HUES64 (cell line): ENCODE measurements around the gene ARMC6. TPM values are rescaled to one million over a fixed set of nuclear protein-coding genes. Genes with fewer than 3 reads are reported as not detected.

Source experiments
- H3K27ac ChIP-seq: 2 replicates; pipeline ENCODE4 v1.7.0; 2013; ENCODE audit warnings: low read depth, low read length, inconsistent platforms
- H3K27me3 ChIP-seq: 2 replicates; pipeline ENCODE4 v1.6.1; 2013; ENCODE audit warnings: mild to moderate bottlenecking, low read length; ENCODE audit not compliant: insufficient read depth
- H3K36me3 ChIP-seq: 2 replicates; pipeline ENCODE4 v1.6.1; 2013; ENCODE audit warnings: mild to moderate bottlenecking, low read length; ENCODE audit not compliant: insufficient read depth
- H3K4me1 ChIP-seq: 2 replicates; pipeline ENCODE4 v1.6.1; 2013; ENCODE audit warnings: mild to moderate bottlenecking, low read length, moderate library complexity; ENCODE audit not compliant: insufficient read depth
- H3K4me3 ChIP-seq: 2 replicates; pipeline ENCODE4 v1.5.1; 2013; ENCODE audit warnings: mild to moderate bottlenecking, low read length, moderate library complexity
- H3K9ac ChIP-seq: 2 replicates; pipeline ENCODE4 v1.6.1; 2013; ENCODE audit warnings: mild to moderate bottlenecking, low read depth, low read length
- H3K9me3 ChIP-seq: 2 replicates; pipeline ENCODE4 v1.6.1; 2013; ENCODE audit warnings: low read depth, low read length; ENCODE audit not compliant: insufficient read depth
- WGBS: fragments of 150-250, 120-280 bp; methylation state at CpG from one replicate; pipeline ENCODE4 v1.1.7; 2013; ENCODE audit warnings: missing lambda C conversion rate; 5-methylcytosine and 5-hydroxymethylcytosine counted together
- polyA plus RNA-seq, 2 experiments: library from polyadenylated mRNA; stranded (reverse); fragments of 50-300 nt; gene quantifications; one replicate each; pipeline ENCODE4 v1.2.3, GENCODE V29; 2013

The ARMC6 gene
- 52.1 TPM for polyA plus RNA-seq (2013, experiment 1 of 2)
- polyA plus RNA-seq (2013, experiment 2 of 2): 41.5 TPM

DNA sequence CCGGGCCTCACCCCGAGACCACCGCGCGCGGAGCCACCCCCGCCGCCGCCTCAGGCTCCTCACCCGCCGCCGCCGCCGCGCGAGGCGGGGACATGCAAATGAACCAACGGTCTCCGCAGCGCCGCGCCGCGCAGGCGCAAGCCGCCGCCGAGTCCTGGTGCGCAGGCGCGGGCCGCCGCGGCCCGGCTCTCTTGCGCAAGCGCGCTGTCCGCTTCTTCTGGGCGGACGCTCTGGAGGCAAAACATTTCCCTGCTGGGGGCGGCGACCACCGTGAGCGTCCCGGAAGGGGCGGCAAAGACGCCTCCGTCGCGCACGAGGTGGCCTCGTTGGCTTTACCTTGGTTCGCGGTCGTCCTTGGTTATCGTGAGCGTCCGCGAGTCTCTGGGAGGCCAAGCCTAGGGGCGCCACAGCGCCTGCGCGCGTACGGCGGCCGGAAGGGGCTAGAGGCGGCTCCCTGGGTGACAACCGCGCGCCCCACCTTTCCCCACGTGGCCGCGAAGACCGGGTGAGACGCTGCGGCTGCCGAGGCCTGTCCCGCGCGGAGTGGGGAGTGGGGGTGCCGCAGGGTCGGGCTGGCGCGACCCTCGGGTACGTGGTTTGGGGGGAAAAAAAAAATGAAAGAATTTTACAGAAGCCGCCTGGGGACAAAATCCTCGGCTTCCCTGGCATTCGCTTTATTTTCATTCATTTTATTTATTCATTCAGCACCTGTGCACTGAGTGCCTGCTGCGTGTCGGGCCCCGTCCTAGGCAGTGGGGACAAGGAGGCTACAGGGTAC, at the start of gene ARMC6, which contains the start of gene SUGP2:
Gene ARMC6 (plus strand): TSS at position 178 of the 778 bp plus-strand sequence. CDS start 607 bp downstream, outside the sequence.
Gene SUGP2 (minus strand): TSS at position 92 of the 778 bp plus-strand sequence. CDS start 2,446 bp downstream, outside the sequence.
- Histone ChIP-seq H3K9ac (peak within 1 kb of the TSS; percentile 86), H3K27me3 (no peaks in the 10 kb centered on the region), H3K9me3 (peaks cover 13% of the 10 kb centered on the region; the same call in 1 of the 2 replicates), H3K4me3 (peak within 1 kb of the TSS; percentile 78), H3K4me1 (peaks cover 6% of the 10 kb centered on the region; the same call in 1 of the 2 replicates), H3K36me3 (peaks cover 57% of the 10 kb centered on the region), H3K27ac (peak within 1 kb of the TSS; percentile 88)
- whole genome bisulfite sequencing: under 1% methylated on average over 94 of the region's 94 CpGs

DNA sequence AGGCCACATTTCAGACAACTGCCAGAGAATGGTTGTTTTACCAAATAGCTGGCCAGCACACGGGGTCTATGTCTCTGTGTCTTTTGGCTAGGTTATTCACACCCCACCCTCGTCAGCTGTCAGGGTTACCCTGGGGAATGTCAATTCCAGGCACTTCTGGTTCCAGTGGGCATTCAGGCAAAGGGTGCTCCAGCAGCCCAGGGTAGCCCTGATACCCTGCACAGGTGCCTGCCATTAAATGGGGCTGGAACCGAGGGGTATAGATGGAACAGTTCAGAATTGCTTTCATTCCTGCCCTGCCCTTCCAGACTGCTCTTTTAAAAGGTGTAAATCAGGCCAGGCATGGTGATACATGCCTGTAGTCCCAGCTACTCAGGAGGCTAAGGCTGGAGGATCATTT, 49.2 kb upstream of the ARMC6 start:
- 89% methylated on average over 3 of the region's 3 CpGs for WGBS

DNA sequence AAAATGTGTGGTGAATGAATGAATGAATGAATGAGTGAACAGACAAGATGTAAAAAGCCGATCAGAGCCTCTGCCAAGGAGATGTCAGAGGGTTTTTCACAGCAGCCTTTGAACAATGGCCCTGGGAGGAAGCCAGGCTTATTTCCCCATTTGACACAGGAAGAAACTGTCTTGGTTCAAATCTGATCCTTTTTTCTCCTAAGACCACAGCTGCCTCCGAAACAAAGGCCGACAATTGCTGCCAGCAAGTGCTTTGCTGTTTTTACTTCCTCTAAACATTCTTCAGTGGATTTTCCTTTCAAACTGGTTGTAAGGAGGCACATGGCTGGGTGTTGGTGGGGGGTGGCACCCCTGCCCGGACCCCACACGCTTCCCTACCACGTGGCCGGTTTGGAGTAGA, 48.1 kb upstream of the ARMC6 start:
- Histone ChIP-seq H3K27ac (no peak overlapping the region), H3K9ac (0 out of 2 replicates have a peak overlapping the region, but pooled peaks have one; percentile 13), H3K27me3 (no peaks in the 10 kb centered on the region), H3K36me3 (no peaks in the 10 kb centered on the region), H3K4me3 (no peak overlapping the region), H3K9me3 (no peaks in the 10 kb centered on the region), H3K4me1 (no peaks in the 10 kb centered on the region)
- WGBS: 85% methylated on average over 7 of the region's 7 CpGs

More for the DNA sequence above, 49.2 kb upstream of the ARMC6 start:
- H3K9me3 ChIP-seq: no peaks in the 10 kb centered on the region
- H3K4me3 ChIP-seq: no peak overlapping the region
- H3K36me3 ChIP-seq: no peaks in the 10 kb centered on the region
- no peak overlapping the region for H3K9ac ChIP-seq
- no peaks in the 10 kb centered on the region for H3K4me1 ChIP-seq
- H3K27me3 ChIP-seq: no peaks in the 10 kb centered on the region
- no peak overlapping the region for H3K27ac ChIP-seq

DNA sequence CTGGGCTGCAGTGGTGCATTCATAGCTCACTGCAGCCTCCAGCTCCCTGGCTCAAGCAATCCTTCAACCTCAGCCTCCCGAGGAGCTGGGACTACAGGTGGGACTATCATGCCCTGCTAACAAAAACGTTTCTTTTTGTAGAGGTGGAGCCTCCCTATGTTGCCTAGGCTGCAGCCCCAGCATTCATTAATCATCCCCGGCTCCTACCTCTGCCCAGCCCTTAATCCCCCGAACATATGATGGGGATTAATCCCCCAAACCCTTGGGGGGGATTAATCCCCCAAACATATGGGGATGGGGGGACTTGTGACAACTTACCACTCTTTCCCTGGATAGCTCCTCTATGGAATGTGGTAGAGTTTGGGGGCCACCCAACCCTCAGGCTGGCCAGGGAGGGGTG, 45.9 kb upstream of the ARMC6 start:
- WGBS: 46% methylated on average over 2 of the region's 4 CpGs
- Histone ChIP-seq H3K9me3 (no peaks in the 10 kb centered on the region), H3K4me3 (no peak overlapping the region), H3K4me1 (no peaks in the 10 kb centered on the region), H3K27me3 (no peaks in the 10 kb centered on the region), H3K27ac (no peak overlapping the region), H3K36me3 (peaks cover 10% of the 10 kb centered on the region), H3K9ac (no peak overlapping the region)

DNA sequence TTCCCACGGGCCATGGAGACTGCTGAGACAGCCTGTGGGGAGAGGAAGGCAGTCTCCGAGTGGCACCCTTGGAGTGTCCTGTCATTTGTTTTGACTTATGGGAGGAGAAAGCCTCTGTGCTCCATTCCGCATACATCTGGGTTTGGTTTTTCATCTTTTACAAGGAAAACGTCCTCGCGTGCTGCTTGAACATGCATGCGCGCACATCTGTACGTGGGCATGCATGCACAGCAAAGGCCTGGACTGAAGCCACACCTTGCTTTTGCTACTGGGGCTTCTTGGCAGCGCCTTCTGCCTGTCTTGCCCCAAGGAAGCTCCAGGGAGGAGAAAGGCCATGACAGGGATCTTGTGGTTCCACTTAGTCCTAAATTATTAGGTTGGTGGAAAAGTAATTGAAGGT, 44.1 kb upstream of the ARMC6 start:
- no peak overlapping the region for H3K9ac ChIP-seq
- 89% methylated on average over 10 of the region's 10 CpGs for WGBS

DNA sequence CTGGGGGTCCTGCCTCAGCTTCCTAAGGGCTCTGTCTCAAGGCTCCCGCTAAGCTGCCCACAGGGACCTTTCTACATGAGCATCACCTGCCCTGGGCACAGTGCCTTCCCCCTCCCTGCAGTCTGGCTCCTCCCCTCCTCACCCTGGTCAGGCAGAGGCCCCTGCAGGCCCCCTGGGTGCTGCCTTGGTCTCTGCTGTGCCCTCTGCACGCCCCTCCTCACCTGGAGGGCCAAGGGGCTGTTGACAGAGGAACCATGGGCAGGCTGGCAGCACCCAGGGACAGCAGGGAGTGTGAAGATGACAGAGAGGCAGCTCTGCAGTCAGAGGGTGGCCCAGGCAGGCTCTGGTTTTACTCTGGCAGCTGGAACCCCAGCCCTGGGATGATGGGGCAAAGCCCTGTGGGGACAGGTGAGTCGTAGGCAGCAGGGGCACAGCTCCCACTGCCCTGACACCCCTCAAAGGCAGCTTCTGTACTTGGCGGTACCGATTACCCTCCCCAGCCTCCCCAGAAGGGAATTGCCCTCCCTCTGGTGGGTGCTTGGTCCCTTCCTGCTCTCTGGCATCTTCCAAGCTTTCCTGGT, 43.2 kb upstream of the ARMC6 start:
- Histone ChIP-seq H3K36me3 (peaks cover 37% of the 10 kb centered on the region), H3K4me1 (no peaks in the 10 kb centered on the region), H3K4me3 (no peak overlapping the region), H3K9ac (no peak overlapping the region; the same call in 1 of the 2 replicates), H3K9me3 (no peaks in the 10 kb centered on the region), H3K27me3 (no peaks in the 10 kb centered on the region), H3K27ac (no peak overlapping the region)
- 78% methylated on average over 5 of the region's 5 CpGs for WGBS

More for the DNA sequence above, 44.1 kb upstream of the ARMC6 start:
- H3K9me3 ChIP-seq: no peaks in the 10 kb centered on the region
- H3K4me3 ChIP-seq: no peak overlapping the region
- H3K4me1 ChIP-seq: no peaks in the 10 kb centered on the region
- no peak overlapping the region for H3K27ac ChIP-seq
- H3K27me3 ChIP-seq: no peaks in the 10 kb centered on the region
- H3K36me3 ChIP-seq: peaks cover 28% of the 10 kb centered on the region

DNA sequence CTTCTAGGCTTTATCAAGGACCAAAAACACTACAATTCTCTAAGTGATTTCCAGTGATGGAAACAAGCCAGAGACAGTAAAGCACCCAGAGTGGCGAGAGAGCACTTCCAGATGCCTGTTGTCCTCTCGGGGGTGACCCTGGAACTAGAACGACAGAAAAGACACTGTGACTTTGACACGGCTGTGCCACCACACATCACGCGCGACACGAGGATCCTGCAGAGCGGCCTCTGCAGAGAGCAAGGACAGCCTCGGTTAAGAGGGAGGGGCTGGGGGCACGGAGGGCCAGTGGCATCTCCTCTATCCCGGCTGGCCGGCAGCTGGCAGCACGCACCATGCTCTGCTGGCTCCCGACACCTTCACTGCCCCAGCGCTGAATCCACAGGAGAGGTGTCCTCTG, 42.4 kb upstream of the ARMC6 start:
- Histone ChIP-seq H3K4me3 (no peak overlapping the region), H3K27me3 (no peaks in the 10 kb centered on the region), H3K36me3 (peaks cover 42% of the 10 kb centered on the region), H3K27ac (no peak overlapping the region), H3K4me1 (no peaks in the 10 kb centered on the region), H3K9ac (no peak overlapping the region), H3K9me3 (no peaks in the 10 kb centered on the region)
- WGBS: 94% methylated on average over 16 of the region's 16 CpGs

DNA sequence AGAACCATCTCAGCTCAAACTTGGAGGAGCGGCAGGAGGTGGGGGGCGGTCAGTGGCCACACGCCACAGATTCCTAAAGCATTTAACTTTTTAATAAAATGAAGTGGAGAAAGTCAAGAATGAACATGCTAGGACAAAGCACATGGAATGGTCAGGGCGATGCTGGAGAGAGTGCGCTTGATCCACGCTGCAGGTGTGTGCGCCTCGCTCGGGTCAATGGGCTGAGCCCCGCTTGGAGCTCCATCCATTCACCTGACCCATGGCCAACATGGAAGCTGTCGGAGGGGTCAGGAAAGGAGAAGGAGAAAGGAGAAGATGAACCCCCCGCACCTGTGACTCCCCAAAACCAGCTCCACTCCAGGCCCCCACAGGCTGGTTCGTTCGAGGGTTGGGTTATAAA, 41.9 kb upstream of the ARMC6 start:
- 97% methylated on average over 13 of the region's 14 CpGs for WGBS
- Histone ChIP-seq H3K4me1 (no peaks in the 10 kb centered on the region), H3K36me3 (peaks cover 42% of the 10 kb centered on the region), H3K27ac (no peak overlapping the region), H3K27me3 (no peaks in the 10 kb centered on the region), H3K9me3 (no peaks in the 10 kb centered on the region), H3K4me3 (no peak overlapping the region), H3K9ac (no peak overlapping the region)

DNA sequence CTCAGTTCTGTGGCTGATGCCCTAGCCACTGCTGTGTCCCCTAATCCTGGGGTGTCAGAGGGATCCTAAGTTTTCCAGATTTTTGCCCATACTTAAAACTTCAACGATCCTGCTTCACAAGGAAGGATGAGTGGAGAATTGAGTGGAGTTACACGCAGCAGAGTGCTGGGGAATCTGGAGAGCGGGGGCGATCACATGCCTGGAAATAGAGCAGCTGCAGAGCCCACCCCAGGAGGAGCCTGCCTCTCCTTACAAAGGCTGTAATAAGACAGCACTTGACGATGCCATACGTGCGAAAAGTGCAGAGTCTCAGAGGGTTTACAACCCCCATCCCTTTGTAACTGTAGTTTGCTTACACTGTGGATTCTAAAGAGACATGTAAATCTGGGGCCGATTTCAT, 40.7 kb upstream of the ARMC6 start:
- H3K36me3 ChIP-seq: peaks cover 42% of the 10 kb centered on the region
- no peaks in the 10 kb centered on the region for H3K4me1 ChIP-seq
- H3K9ac ChIP-seq: no peak overlapping the region
- WGBS: 97% methylated on average over 8 of the region's 8 CpGs
- no peaks in the 10 kb centered on the region for H3K9me3 ChIP-seq
- no peak overlapping the region for H3K4me3 ChIP-seq
- H3K27me3 ChIP-seq: no peaks in the 10 kb centered on the region
- no peak overlapping the region for H3K27ac ChIP-seq

DNA sequence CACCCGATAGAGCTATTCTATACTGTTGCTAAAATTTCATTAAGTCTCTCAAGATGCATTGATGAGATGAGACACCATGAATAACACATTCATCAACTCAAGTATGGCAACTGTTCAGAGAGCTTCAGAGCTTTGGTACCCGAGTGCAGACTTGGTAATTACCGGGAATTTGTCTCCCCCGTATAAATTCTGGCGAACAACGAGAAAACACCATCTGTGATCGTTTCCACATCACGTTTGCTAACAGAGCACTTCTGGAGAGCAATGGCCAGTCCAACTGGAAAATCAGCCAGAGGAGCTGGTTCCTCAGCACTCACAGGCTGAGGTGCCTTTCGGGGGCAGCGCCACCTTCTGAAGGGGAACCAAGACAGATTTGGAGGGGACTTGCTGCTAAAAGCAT, 40.3 kb upstream of the ARMC6 start:
- H3K36me3 ChIP-seq: peaks cover 46% of the 10 kb centered on the region
- no peaks in the 10 kb centered on the region for H3K9me3 ChIP-seq
- no peak overlapping the region for H3K4me3 ChIP-seq
- no peaks in the 10 kb centered on the region for H3K27me3 ChIP-seq
- H3K27ac ChIP-seq: no peak overlapping the region
- H3K9ac ChIP-seq: no peak overlapping the region
- H3K4me1 ChIP-seq: no peaks in the 10 kb centered on the region
- WGBS: 94% methylated on average over 10 of the region's 10 CpGs

DNA sequence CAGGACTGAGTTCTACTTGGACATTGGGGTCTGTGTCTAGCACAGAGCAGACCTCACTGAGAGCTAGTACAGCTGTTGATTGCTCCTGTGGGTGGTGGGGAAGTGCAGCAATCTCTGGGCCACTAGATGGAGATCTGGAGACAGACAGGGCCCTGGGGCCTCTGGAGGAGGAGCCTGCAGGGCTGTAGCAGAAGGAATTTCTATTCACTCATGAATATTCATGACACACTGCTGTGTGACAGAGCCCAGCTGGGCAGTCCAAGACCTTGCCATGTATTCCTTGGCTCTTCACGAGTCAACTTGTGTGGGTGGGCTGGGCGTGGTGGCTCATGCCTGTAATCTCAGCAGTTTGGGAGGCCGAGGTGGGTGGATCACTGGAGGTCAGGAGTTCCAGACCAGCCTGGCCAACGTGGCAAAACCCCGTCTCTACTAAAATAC, 37.6 kb upstream of the ARMC6 start:
- no peaks in the 10 kb centered on the region for H3K27me3 ChIP-seq
- H3K4me3 ChIP-seq: no peak overlapping the region
- H3K27ac ChIP-seq: no peak overlapping the region
- peaks cover 71% of the 10 kb centered on the region for H3K36me3 ChIP-seq
- no peaks in the 10 kb centered on the region for H3K4me1 ChIP-seq
- no peaks in the 10 kb centered on the region for H3K9me3 ChIP-seq
- no peak overlapping the region for H3K9ac ChIP-seq
- 59% methylated on average over 5 of the region's 5 CpGs for WGBS
